Mesendoderm (in vitro differentiated cells): ENCODE measurements around the gene GTF2I.
A peak's percentile ranks its signal among the peaks of the same experiment; 100 is the strongest.
"Not testable (repeated sequence)": the region's sequence is repeated elsewhere in the genome, so short reads cannot be mapped to it uniquely, and the experiment has no call there.

Source experiments
- DNase-seq: peaks from one replicate; pipeline ENCODE4 v3.0.0; 2013
- H2AK5ac ChIP-seq: 2 replicates; pipeline ENCODE4 v1.6.1; 2013; ENCODE audit warnings: low read length, inconsistent platforms
- H2BK120ac ChIP-seq: 2 replicates; pipeline ENCODE4 v1.6.1; 2013; ENCODE audit warnings: low read depth, mild to moderate bottlenecking, low read length, moderate library complexity, mixed read lengths
- H2BK15ac ChIP-seq: replicated peaks from 2 replicates; pipeline ENCODE4 v1.6.1; 2013; ENCODE audit warnings: low read depth, mild to moderate bottlenecking, moderate library complexity
- H2BK5ac ChIP-seq: 2 replicates; pipeline ENCODE4 v1.6.1; 2013; ENCODE audit warnings: low read length, inconsistent platforms
- H3K18ac ChIP-seq: 2 replicates; pipeline ENCODE4 v1.6.1; 2013; ENCODE audit warnings: mild to moderate bottlenecking, low read length, mixed read lengths
- H3K23ac ChIP-seq: one replicate; pipeline ENCODE4 v1.6.1; 2013; ENCODE audit warnings: low read length
- H3K27ac ChIP-seq: 2 replicates; pipeline ENCODE4 v1.5.1; 2013; ENCODE audit warnings: low read depth, mild to moderate bottlenecking, inconsistent platforms, low read length, moderate library complexity
- H3K27me3 ChIP-seq: 2 replicates; pipeline ENCODE4 v1.6.1; 2013; ENCODE audit warnings: low read length, control low read depth, mild to moderate bottlenecking, inconsistent platforms; ENCODE audit not compliant: insufficient read depth, poor library complexity
- H3K36me3 ChIP-seq: 2 replicates; pipeline ENCODE4 v1.6.1; 2013; ENCODE audit warnings: low read length, inconsistent platforms; ENCODE audit not compliant: control insufficient read depth, insufficient read depth
- H3K4ac ChIP-seq: one replicate; pipeline ENCODE4 v1.6.1; 2013; ENCODE audit warnings: low read depth, mild to moderate bottlenecking, low read length, moderate library complexity
- H3K4me1 ChIP-seq: 2 replicates; pipeline ENCODE4 v1.6.1; 2013; ENCODE audit warnings: low read depth, low read length, inconsistent platforms; ENCODE audit not compliant: control insufficient read depth
- H3K4me2 ChIP-seq: 2 replicates; pipeline ENCODE4 v1.6.1; 2013; ENCODE audit warnings: low read length
- H3K4me3 ChIP-seq: 2 replicates; pipeline ENCODE4 v1.5.1; 2013; ENCODE audit warnings: mild to moderate bottlenecking, low read length
- H3K56ac ChIP-seq: one replicate; pipeline ENCODE4 v1.6.1; 2013; ENCODE audit warnings: low read length
- H3K79me1 ChIP-seq: 2 replicates; pipeline ENCODE4 v1.6.1; 2013; ENCODE audit warnings: low read length, inconsistent platforms
- H3K79me2 ChIP-seq: 2 replicates; pipeline ENCODE4 v1.6.1; 2013; ENCODE audit warnings: mild to moderate bottlenecking, low read length; ENCODE audit not compliant: control insufficient read depth, insufficient read depth
- H3K9ac ChIP-seq: 2 replicates; pipeline ENCODE4 v1.6.1; 2013; ENCODE audit warnings: low read length, inconsistent platforms
- H4K5ac ChIP-seq: one replicate; pipeline ENCODE4 v1.6.1; 2013; ENCODE audit warnings: low read length
- H4K8ac ChIP-seq: one replicate; pipeline ENCODE4 v1.6.1; 2013; ENCODE audit warnings: low read depth, mild to moderate bottlenecking, control low read depth, low read length, moderate library complexity
- WGBS: extraction: QIAGEN DNeasy Blood & Tissue Kit; methylation state at CpG from one replicate; pipeline ENCODE4 v1.1.7; 2013; ENCODE audit warnings: low lambda C conversion rate, missing lambda C conversion rate; ENCODE audit not compliant: insufficient coverage; ENCODE audit errors: extremely low coverage; 5-methylcytosine and 5-hydroxymethylcytosine counted together

Gene GTF2I

DNA sequence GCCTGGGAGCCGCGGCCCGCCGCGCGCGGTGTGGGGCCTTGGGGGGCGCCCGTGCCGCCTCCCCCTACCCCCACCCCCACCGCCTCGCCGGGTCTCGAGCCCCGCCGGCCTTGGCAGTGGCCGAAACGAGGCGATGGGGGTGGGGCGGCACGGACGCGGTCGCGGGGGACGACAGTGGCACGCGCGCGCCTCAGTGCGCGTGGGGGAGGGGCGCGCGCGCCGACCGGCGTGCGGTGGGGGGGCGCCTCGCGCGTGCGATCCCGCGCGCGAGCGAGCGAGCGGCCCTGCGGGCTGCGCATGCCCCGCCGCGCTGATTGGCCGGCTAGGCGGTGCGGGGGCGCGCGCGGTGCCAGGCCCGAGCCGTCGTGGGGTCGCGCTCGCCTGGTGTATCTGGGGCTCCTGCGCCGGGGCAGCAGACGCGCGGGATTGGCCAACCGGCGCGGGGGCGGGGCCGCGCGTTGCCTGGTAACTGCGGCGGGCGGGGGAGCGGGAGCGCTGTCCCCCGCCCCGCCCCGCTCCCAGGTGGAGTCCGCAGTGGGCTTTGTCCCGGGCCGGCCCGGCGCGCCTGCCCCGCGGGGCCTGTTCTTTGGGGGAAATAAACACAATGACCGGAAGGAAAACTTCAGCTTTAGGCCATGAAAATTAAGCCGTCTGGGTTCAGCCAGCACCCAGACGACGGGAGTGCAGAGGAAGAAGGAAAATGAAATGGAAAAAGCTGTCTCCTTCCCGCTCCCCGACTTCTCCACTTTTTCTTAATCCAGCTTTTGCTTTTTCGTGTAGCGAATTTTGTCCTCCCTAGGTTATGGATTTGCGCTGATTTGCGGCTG lies 873 bp downstream of the GTF2I start:
- Histone ChIP-seq H3K9ac (peak overlapping the region; percentile 99), H3K27me3 (no peaks in the 10 kb centered on the region), H3K23ac (no peak overlapping the region), H3K79me2 (peaks cover 46% of the 10 kb centered on the region), H2AK5ac (peak overlapping the region; percentile 96), H3K36me3 (no peaks in the 10 kb centered on the region), H3K4ac (peak overlapping the region; percentile 99), H3K27ac (peak overlapping the region; percentile 100), H3K56ac (peak overlapping the region; percentile 99), H3K18ac (peak overlapping the region; percentile 98), H3K4me2 (peak overlapping the region; percentile 94), H4K5ac (peak overlapping the region; percentile 87), H3K4me1 (peaks cover 10% of the 10 kb centered on the region), H3K4me3 (peak overlapping the region; percentile 90), H2BK5ac (peak overlapping the region; percentile 96), H3K79me1 (no peaks in the 10 kb centered on the region), H4K8ac (peak overlapping the region; percentile 100), H2BK15ac (no peak overlapping the region), H2BK120ac (peak overlapping the region; percentile 75)
- WGBS = no CpG with 5 or more reads among the region's 108 CpGs
- peak; percentile 97 for DNase-seq

DNA sequence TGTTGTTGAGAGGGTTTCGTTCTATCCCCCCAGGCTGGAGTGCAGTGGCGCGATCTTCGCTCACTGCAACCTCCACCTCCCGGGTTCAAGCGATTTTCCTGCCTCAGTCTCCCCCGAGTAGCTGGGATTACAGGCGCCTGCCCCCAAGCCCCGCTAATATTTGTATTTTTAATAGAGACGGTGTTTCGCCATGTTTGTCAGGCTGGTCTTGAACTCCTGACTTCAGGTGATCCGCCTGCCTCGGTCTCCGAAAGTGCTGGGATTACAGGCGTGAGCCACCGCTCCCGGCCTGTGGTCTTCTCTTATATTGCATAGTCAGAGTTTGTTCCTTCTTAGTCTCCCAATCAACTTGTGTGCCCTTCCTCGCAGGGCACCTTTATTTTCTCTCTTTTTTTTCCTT lies 2.7 kb downstream of the GTF2I start:
- H3K79me1 ChIP-seq, H2AK5ac ChIP-seq, H3K36me3 ChIP-seq, H4K5ac ChIP-seq, DNase-seq, H3K27me3 ChIP-seq, H4K8ac ChIP-seq, H2BK15ac ChIP-seq, H3K4me3 ChIP-seq, H3K23ac ChIP-seq, H3K4me1 ChIP-seq, H2BK120ac ChIP-seq, H2BK5ac ChIP-seq: not testable (repeated sequence)
- Histone ChIP-seq H3K4ac (peak overlapping the region; percentile 46), H3K27ac (peak overlapping the region; percentile 98), H3K79me2 (peaks cover 61% of the 10 kb centered on the region), H3K9ac (peak overlapping the region; percentile 97), H3K4me2 (peak overlapping the region; percentile 59), H3K18ac (peak overlapping the region; percentile 78), H3K56ac (peak overlapping the region; percentile 99)
- no CpG with 5 or more reads among the region's 18 CpGs for WGBS

GRCh38 chr7:74661836-74662794 lies 4.6 kb downstream of the GTF2I start:
- not testable (repeated sequence) for H2BK5ac ChIP-seq, H3K9ac ChIP-seq, H3K4ac ChIP-seq, H2BK15ac ChIP-seq, H4K5ac ChIP-seq, H3K79me1 ChIP-seq, H3K4me1 ChIP-seq, H3K36me3 ChIP-seq, H4K8ac ChIP-seq, H3K4me3 ChIP-seq, H3K4me2 ChIP-seq, H2BK120ac ChIP-seq, H3K27me3 ChIP-seq, H2AK5ac ChIP-seq, H3K23ac ChIP-seq
- WGBS = no CpG with 5 or more reads among the region's 21 CpGs
- peak; percentile 62 for DNase-seq
- H3K18ac ChIP-seq = peak overlapping the region; percentile 56
- H3K27ac ChIP-seq = peak overlapping the region; percentile 36
- peaks cover 77% of the 10 kb centered on the region for H3K79me2 ChIP-seq
- H3K56ac ChIP-seq = peak overlapping the region; percentile 67

DNA sequence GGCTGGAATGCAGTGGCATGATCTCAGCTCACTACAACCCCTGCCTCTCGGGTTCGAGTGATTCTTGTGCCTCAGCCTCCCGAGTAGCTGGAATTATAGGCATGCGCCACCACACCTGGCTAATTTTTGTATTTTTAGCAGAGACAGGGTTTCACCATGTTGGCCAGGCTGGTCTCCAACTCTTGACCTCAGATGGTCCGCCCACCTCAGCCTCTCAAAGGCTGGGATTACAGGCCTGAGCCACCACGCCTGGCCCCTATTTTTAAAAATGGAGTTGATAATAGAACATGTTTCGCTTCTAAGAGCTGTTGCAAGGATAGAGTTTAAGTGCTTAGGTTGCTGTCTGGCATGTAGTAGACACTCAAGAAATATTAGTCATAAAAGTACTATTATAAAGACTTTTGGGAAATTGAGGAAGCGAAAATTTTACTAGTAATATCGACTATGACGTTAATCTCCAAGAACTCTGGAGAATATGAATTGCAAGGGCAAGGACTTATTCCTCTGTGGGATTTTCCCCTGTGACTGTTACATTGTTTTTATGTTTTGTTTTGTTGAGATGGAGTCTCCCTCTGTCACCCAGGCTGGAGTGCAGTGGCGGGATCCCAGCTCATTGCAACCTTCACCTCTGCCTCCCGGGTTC lies 7.9 kb downstream of the GTF2I start:
- H3K79me1 ChIP-seq = no peaks in the 10 kb centered on the region
- H2BK5ac ChIP-seq = no peak overlapping the region
- WGBS = no CpG with 5 or more reads among the region's 12 CpGs
- H3K27me3 ChIP-seq = no peaks in the 10 kb centered on the region
- no peak overlapping the region for H2BK120ac ChIP-seq
- H3K4me1 ChIP-seq = peaks cover 6% of the 10 kb centered on the region
- H3K36me3 ChIP-seq = peaks cover 1% of the 10 kb centered on the region
- no peak overlapping the region for H3K4me3 ChIP-seq
- no peak overlapping the region for H3K27ac ChIP-seq
- no peak overlapping the region for H3K9ac ChIP-seq
- no peak overlapping the region for H3K18ac ChIP-seq
- no peak overlapping the region for H3K4ac ChIP-seq
- H3K56ac ChIP-seq = no peak overlapping the region
- H3K4me2 ChIP-seq = no peak overlapping the region
- H2AK5ac ChIP-seq = no peak overlapping the region
- H3K23ac ChIP-seq = no peak overlapping the region
- H2BK15ac ChIP-seq = no peak overlapping the region
- no peak overlapping the region for H4K8ac ChIP-seq
- peaks cover 88% of the 10 kb centered on the region for H3K79me2 ChIP-seq
- H4K5ac ChIP-seq = no peak overlapping the region
- no peak for DNase-seq

- H3K27me3 ChIP-seq = not testable (repeated sequence)
Observed at GRCh38 chr7:74667013-74667412, 9.5 kb downstream of the GTF2I start.

More at GRCh38 chr7:74667013-74667412, 9.5 kb downstream of the GTF2I start:
- H3K56ac ChIP-seq, H4K8ac ChIP-seq, H3K27ac ChIP-seq, H3K18ac ChIP-seq, H3K9ac ChIP-seq, H2BK5ac ChIP-seq, H3K4me1 ChIP-seq, H2BK15ac ChIP-seq, H3K4me3 ChIP-seq, H3K4me2 ChIP-seq, H3K4ac ChIP-seq, H2AK5ac ChIP-seq, H4K5ac ChIP-seq, H2BK120ac ChIP-seq, H3K36me3 ChIP-seq, H3K79me1 ChIP-seq, DNase-seq, H3K23ac ChIP-seq: not testable (repeated sequence)
- peaks cover 83% of the 10 kb centered on the region for H3K79me2 ChIP-seq
- no CpG with 5 or more reads among the region's 7 CpGs for WGBS
